Fibroblast of lung (primary cell): ENCODE data around the gene C2orf76. TPM values are rescaled to one million over a fixed set of nuclear protein-coding genes. Genes with fewer than 3 reads are reported as not detected.

Experiments used
- DNase-seq, 2 donors: peaks; one replicate each; pipeline versions ENCODE4 v3.0.0 to v3.0.0-alpha.2; 2010; ENCODE audit warnings: low read depth in 2 of 2
- H2AFZ ChIP-seq: 2 replicates; pipeline ENCODE4 v1.5.1; 2012; ENCODE audit warnings: low read length, control low read depth, inconsistent platforms
- H3K27ac ChIP-seq: 2 replicates; pipeline ENCODE4 v1.5.1; 2011; ENCODE audit warnings: low read length, control low read depth; ENCODE audit not compliant: insufficient read depth
- H3K27me3 ChIP-seq: 2 replicates; pipeline ENCODE4 v1.5.1; 2011; ENCODE audit warnings: mild to moderate bottlenecking, low read length; ENCODE audit not compliant: control insufficient read depth, insufficient read depth
- H3K36me3 ChIP-seq: 2 replicates; pipeline ENCODE4 v1.5.1; 2011; ENCODE audit warnings: low read length; ENCODE audit not compliant: control insufficient read depth, insufficient read depth
- H3K4me1 ChIP-seq: 2 replicates; pipeline ENCODE4 v1.5.1; 2011; ENCODE audit warnings: low read length; ENCODE audit not compliant: control insufficient read depth, insufficient read depth; ENCODE audit errors: extremely low read depth
- H3K4me2 ChIP-seq: 2 replicates; pipeline ENCODE4 v1.5.1; 2011; ENCODE audit warnings: low read length, control low read depth; ENCODE audit not compliant: insufficient read depth; ENCODE audit errors: extremely low read depth
- H3K4me3 ChIP-seq, 4 experiments: fragments of 200-600 bp in 1 of 4; sonication (generic) in 1 of 4; replicated peaks in 1 of 4; 2 replicates each; pipeline ENCODE4 v1.5.1; 2011 to 2016; ENCODE audit warnings: low read length in 4 of 4, low read depth in 3 of 4, mild to moderate bottlenecking in 3 of 4, control low read depth in 2 of 4, inconsistent platforms in 1 of 4, mixed read lengths in 1 of 4; ENCODE audit not compliant: insufficient read depth in 1 of 4; ENCODE audit errors: control extremely low read depth in 1 of 4
- H3K79me2 ChIP-seq: 2 replicates; pipeline ENCODE4 v1.5.1; 2012; ENCODE audit warnings: mild to moderate bottlenecking, low read length, inconsistent platforms; ENCODE audit not compliant: control insufficient read depth, insufficient read depth
- H3K9ac ChIP-seq: 2 replicates; pipeline ENCODE4 v1.5.1; 2011; ENCODE audit warnings: mild to moderate bottlenecking, low read length, control low read depth; ENCODE audit not compliant: insufficient read depth
- H3K9me3 ChIP-seq: 2 replicates; pipeline ENCODE4 v1.5.1; 2012; ENCODE audit warnings: low read depth, low read length; ENCODE audit not compliant: control insufficient read depth, insufficient read depth
- H4K20me1 ChIP-seq: 2 replicates; pipeline ENCODE4 v1.5.1; 2011; ENCODE audit warnings: low read length; ENCODE audit not compliant: control insufficient read depth, insufficient read depth; ENCODE audit errors: extremely low read depth
- EZH2 ChIP-seq: IDR thresholded peaks from 2 replicates; pipeline ENCODE4 v1.5.1; 2012; ENCODE audit warnings: low read length, control low read depth, mild to moderate bottlenecking; ENCODE audit errors: missing control alignments
- polyA plus RNA-seq, 2 donors: library from polyadenylated mRNA; depleted of rRNA in 1 of 2; stranded (reverse) in 1 of 2; unstranded in 1 of 2; fragments of >200 nt; gene quantifications; 2 replicates each; pipeline ENCODE4 v1.2.1, GENCODE V29; 2011 to 2012; ENCODE audit warnings: missing spikeins in 1 of 2
- total RNA-seq: library from RNA; depleted of rRNA; stranded (reverse); fragments of >200 nt; gene quantifications from 2 replicates; pipeline ENCODE4 v1.2.1, GENCODE V29; 2014
- TF ChIP-seq, protein P1 (sequence below), 2 donors: IDR thresholded peaks in 1 of 2; conservative IDR thresholded peaks in 1 of 2; 1 replicate in 1 of 2; 2 replicates in 1 of 2; pipeline ENCODE4 v1.5.1; 2011 to 2012; ENCODE audit warnings: low read length in 2 of 2, control low read depth in 1 of 2, inconsistent platforms in 1 of 2, low read depth in 1 of 2, mild to moderate bottlenecking in 1 of 2

C2orf76 gene
- total and polyA plus RNA-seq, 2 donors (not counting 1 experiment from before 2014, with no cell fraction given) = 14.6 to 17.8 TPM

DNA sequence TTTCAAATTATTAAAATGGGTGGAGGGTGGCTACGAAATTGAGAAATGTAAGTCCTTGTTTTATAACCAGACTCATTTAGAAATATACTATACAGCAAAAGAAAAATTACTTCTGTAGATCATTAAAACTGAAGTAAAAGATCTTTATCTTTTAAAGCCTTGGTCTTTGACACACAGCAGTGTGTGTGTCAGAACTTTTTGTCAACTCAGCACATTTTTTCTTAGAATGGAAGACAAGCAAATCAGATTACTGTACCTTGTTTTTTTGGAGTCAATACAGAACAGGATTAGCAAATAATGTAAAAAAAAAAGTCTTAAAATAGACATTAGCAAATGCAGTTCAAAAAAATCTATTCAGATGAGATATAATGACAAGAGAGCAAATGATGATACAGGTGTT is 49.1 kb downstream of the C2orf76 start:
- Histone ChIP-seq H3K4me1 (no peaks in the 10 kb centered on the region), H3K27ac (no peak overlapping the region), H3K9ac (no peak overlapping the region), H3K36me3 (no peaks in the 10 kb centered on the region), H3K4me3 (no peak overlapping the region), H2AFZ (no peak overlapping the region), H3K79me2 (no peaks in the 10 kb centered on the region), H4K20me1 (no peaks in the 10 kb centered on the region), H3K9me3 (no peaks in the 10 kb centered on the region), H3K27me3 (no peaks in the 10 kb centered on the region), H3K4me2 (no peak overlapping the region)
- TF ChIP-seq EZH2 = no peak
- TF ChIP-seq, protein P1, sequence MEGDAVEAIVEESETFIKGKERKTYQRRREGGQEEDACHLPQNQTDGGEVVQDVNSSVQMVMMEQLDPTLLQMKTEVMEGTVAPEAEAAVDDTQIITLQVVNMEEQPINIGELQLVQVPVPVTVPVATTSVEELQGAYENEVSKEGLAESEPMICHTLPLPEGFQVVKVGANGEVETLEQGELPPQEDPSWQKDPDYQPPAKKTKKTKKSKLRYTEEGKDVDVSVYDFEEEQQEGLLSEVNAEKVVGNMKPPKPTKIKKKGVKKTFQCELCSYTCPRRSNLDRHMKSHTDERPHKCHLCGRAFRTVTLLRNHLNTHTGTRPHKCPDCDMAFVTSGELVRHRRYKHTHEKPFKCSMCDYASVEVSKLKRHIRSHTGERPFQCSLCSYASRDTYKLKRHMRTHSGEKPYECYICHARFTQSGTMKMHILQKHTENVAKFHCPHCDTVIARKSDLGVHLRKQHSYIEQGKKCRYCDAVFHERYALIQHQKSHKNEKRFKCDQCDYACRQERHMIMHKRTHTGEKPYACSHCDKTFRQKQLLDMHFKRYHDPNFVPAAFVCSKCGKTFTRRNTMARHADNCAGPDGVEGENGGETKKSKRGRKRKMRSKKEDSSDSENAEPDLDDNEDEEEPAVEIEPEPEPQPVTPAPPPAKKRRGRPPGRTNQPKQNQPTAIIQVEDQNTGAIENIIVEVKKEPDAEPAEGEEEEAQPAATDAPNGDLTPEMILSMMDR (conservative IDR thresholded peaks at IDR 0.05 in 1 of 2, IDR thresholded peaks at IDR 0.05 in 1 of 2; ENCODE audit: low read depth in 1 of 2, low read length in 2 of 2) = no peak
- DNase-seq = no peak

DNA sequence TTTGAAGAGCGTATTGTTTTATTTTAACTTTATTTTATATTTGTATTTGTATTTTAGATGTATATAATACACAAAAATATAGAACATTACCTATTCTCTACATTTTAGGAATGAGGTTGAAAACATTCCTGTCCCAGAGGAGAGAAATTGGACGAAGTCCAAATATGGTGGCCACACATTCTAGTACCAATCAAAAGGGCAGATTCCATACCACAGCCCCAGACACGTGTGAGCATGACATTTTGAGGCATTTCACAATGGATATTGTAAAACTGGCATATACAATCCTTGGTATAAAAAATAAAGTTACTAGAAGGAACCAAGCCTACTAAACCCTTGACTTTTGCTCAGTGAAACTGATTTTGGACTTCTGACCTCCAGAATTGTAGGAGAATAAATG is 50.6 kb downstream of the C2orf76 start:
- no peaks in the 10 kb centered on the region for H3K27me3 ChIP-seq
- no peaks in the 10 kb centered on the region for H3K4me1 ChIP-seq
- no peak overlapping the region for H3K9ac ChIP-seq
- no peaks in the 10 kb centered on the region for H3K79me2 ChIP-seq
- H2AFZ ChIP-seq = no peak overlapping the region
- TF ChIP-seq EZH2 = no peak
- TF ChIP-seq, protein P1 (conservative IDR thresholded peaks at IDR 0.05 in 1 of 2, IDR thresholded peaks at IDR 0.05 in 1 of 2; ENCODE audit: low read depth in 1 of 2, low read length in 2 of 2) = no peak
- H3K9me3 ChIP-seq = no peaks in the 10 kb centered on the region
- H4K20me1 ChIP-seq = no peaks in the 10 kb centered on the region
- H3K4me3 ChIP-seq = no peak overlapping the region
- no peaks in the 10 kb centered on the region for H3K36me3 ChIP-seq
- DNase-seq = no peak
- no peak overlapping the region for H3K4me2 ChIP-seq
- H3K27ac ChIP-seq = no peak overlapping the region

DNA sequence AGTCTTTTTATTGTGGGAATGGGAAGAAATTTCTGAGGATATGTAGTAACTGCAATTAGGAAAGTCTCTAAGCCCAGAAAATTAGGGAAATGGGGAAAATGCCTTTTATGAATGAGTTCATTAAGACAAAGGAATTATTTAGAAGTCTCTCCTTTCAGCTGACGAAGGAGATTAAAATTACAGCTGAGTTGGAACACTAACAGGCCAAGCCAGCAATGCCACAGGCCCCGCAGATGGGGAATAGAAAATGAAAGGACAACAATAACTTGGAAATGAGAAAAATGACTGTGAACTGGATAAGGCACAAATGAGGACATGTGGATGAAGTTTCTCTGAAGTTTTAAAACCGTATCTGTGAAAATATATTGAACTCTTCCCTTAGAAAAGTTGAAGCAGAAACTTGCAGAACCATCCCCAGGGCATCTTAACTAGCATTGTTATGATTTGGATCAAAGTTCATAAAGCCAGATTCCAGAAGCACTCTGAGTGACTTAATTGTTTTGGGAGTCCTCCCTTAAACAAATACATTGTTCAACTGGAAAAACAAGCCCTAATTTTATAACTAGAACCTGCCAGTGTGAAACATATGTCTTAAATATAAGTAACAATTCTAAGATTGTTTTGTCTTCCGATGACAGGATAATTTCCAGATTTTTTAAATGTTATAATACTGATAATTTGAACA is 51.3 kb downstream of the C2orf76 start:
- Histone ChIP-seq H3K9ac (no peak overlapping the region), H3K4me3 (no peak overlapping the region), H3K4me2 (no peak overlapping the region), H3K36me3 (no peaks in the 10 kb centered on the region), H3K4me1 (no peaks in the 10 kb centered on the region), H2AFZ (no peak overlapping the region), H3K27ac (no peak overlapping the region), H3K27me3 (no peaks in the 10 kb centered on the region), H4K20me1 (no peaks in the 10 kb centered on the region), H3K79me2 (no peaks in the 10 kb centered on the region), H3K9me3 (no peaks in the 10 kb centered on the region)
- no peak for TF ChIP-seq EZH2
- TF ChIP-seq, protein P1 (conservative IDR thresholded peaks at IDR 0.05 in 1 of 2, IDR thresholded peaks at IDR 0.05 in 1 of 2; ENCODE audit: low read depth in 1 of 2, low read length in 2 of 2) = no peak
- no peak for DNase-seq
